ENCODE measurements around the gene KIAA1549.

- TF ChIP-seq POLR2A (IDR thresholded peaks at IDR 0.05) (no peak), CTCF (IDR thresholded peaks at IDR 0.05) (no peak)
Observed at GRCh38 chr7:138785587-138786437, 195.4 kb downstream of the KIAA1549 start.

All from suprapubic skin (tissue), 3 donors.